ENCODE results near the gene CASQ1.

DNA sequence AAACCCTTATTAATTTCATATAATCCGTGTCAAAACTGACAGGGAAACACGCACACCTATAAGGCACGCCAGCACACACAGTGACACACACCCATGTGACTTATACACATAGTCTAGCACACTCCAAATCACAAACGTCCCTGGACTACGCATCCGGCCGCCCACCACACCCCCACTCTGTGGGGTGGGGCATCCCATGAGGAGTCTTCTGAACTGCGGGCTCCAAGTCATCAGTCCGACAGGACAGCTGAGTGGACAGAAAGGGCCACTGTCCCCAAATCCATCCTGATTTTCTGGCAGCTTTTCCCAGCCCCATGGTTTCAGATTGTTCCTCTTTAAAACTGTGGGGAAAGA, 15.6 kb downstream of the CASQ1 start:
- TF ChIP-seq POLR2A (IDR thresholded peaks at IDR 0.05; ENCODE audit: low read depth, low read length) (no peak), POLR2AphosphoS5 (IDR thresholded peaks at IDR 0.05; ENCODE audit: low read depth, low read length) (no peak), POU2F2 (IDR thresholded peaks at IDR 0.05; ENCODE audit: low read depth, low read length) (no peak), PAX5 (IDR thresholded peaks at IDR 0.05; ENCODE audit: insufficient read depth, low read length, severe bottlenecking) (no peak)
